IMR-90 (cell line): ENCODE results near the gene CORO1C.

Experiments used
- BHLHE40 ChIP-seq: fragments of 150-350 bp; IDR thresholded peaks from 2 replicates; pipeline ENCODE4 v1.6.1; 2016; ENCODE audit warnings: mild to moderate bottlenecking, low read depth, low read length
- FOS ChIP-seq: fragments of 150-350 bp; IDR thresholded peaks from 2 replicates; pipeline ENCODE4 v1.6.1; 2016; ENCODE audit warnings: low read depth, low read length
- MAFK ChIP-seq: IDR thresholded peaks from 2 replicates; pipeline ENCODE4 v1.6.1; 2012; ENCODE audit warnings: low read depth, low read length, improper control_type of control experiment
- POLR2A ChIP-seq: IDR thresholded peaks from 2 replicates; pipeline ENCODE4 v1.6.1; 2012; ENCODE audit warnings: mild to moderate bottlenecking, low read depth, low read length
- RAD21 ChIP-seq: IDR thresholded peaks from 2 replicates; pipeline ENCODE4 v1.6.1; 2012; ENCODE audit warnings: low read length, improper control_type of control experiment
- RCOR1 ChIP-seq: IDR thresholded peaks from 2 replicates; pipeline ENCODE4 v1.6.1; 2012; ENCODE audit warnings: mild to moderate bottlenecking, low read length, improper control_type of control experiment; ENCODE audit not compliant: insufficient replicate concordance
- RFX5 ChIP-seq: IDR thresholded peaks from 2 replicates; pipeline ENCODE4 v1.8.0; 2012; ENCODE audit warnings: low read depth, mild to moderate bottlenecking, low read length, moderate library complexity
- TF ChIP-seq, protein P1 (sequence below): conservative IDR thresholded peaks from 2 replicates; pipeline ENCODE4 v1.5.1; 2012; ENCODE audit warnings: mild to moderate bottlenecking, low read depth, low read length, improper control_type of control experiment
- TF ChIP-seq, protein P2 (sequence below): fragments of 150-350 bp; IDR thresholded peaks from 2 replicates; pipeline ENCODE4 v1.6.1; 2017; ENCODE audit warnings: mild to moderate bottlenecking, antibody characterized with exemption, low read length, low read depth

DNA sequence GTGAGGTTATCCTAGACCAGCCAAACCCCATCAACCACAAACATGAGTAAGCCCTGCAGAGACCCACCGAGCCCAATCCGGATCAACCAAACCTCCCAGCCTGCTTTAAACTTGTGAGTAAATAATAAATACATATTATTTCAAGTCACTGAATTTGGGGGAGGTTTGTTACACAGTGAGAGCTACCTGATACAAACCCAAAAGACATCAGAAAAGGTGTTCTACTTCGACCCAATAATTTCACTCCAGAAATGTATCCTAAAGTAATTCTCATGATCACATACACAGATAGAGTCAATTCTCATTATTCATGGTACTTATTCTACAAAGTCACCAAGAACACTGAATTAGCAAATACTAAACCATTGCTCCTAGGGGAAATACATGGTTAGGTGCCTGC, 16.2 kb upstream of the CORO1C start:
- TF ChIP-seq, protein P1, sequence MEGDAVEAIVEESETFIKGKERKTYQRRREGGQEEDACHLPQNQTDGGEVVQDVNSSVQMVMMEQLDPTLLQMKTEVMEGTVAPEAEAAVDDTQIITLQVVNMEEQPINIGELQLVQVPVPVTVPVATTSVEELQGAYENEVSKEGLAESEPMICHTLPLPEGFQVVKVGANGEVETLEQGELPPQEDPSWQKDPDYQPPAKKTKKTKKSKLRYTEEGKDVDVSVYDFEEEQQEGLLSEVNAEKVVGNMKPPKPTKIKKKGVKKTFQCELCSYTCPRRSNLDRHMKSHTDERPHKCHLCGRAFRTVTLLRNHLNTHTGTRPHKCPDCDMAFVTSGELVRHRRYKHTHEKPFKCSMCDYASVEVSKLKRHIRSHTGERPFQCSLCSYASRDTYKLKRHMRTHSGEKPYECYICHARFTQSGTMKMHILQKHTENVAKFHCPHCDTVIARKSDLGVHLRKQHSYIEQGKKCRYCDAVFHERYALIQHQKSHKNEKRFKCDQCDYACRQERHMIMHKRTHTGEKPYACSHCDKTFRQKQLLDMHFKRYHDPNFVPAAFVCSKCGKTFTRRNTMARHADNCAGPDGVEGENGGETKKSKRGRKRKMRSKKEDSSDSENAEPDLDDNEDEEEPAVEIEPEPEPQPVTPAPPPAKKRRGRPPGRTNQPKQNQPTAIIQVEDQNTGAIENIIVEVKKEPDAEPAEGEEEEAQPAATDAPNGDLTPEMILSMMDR, result no peak
- TF ChIP-seq POLR2A, result no peak
- no peak for TF ChIP-seq FOS
- TF ChIP-seq MAFK, result no peak
- TF ChIP-seq RFX5, result no peak
- TF ChIP-seq RAD21, result no peak
- TF ChIP-seq BHLHE40, result no peak
- TF ChIP-seq, protein P2, sequence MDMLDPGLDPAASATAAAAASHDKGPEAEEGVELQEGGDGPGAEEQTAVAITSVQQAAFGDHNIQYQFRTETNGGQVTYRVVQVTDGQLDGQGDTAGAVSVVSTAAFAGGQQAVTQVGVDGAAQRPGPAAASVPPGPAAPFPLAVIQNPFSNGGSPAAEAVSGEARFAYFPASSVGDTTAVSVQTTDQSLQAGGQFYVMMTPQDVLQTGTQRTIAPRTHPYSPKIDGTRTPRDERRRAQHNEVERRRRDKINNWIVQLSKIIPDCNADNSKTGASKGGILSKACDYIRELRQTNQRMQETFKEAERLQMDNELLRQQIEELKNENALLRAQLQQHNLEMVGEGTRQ, result no peak
- TF ChIP-seq RCOR1, result no peak
